K562 (cell line): ENCODE measurements around the gene PCDH9. TPM values are rescaled to one million over a fixed set of nuclear protein-coding genes. Genes with fewer than 3 reads are reported as not detected.

Experiments
- ATAC-seq: fragments of 200-7000 bp; cut with Tn5 transposase; 3 replicates; pipeline ENCODE4 v1.9.1; 2020; ENCODE audit warnings: moderate library complexity
- BruUV-seq: library from RNA; stranded (reverse); fragments of 400-500 nt; replicated peaks from 2 replicates; lab custom pipeline; 2021; lab: Mats Ljungman, UMichigan
- CTCF ChIA-PET: fragments of 300-600 bp; formaldehyde crosslinking; extraction: SDS; loops from one replicate; lab custom pipeline; 2021; ENCODE audit warnings: low intra/inter-chr PET ratio; lab: Yijun Ruan, JAX
- POLR2A ChIA-PET: fragments of 300-600, 350-650 bp; sonication (Branson Sonifier 250); formaldehyde crosslinking; extraction: SDS; loops from one replicate; lab custom pipeline; 2021; ENCODE audit warnings: antibody characterized with exemption, inconsistent platforms; lab: Yijun Ruan, JAX
- DNase-seq, 4 experiments: peaks; one replicate each; pipeline versions ENCODE4 v3.0.0 to v3.0.0-alpha.2; 2011 to 2018; ENCODE audit warnings: low spot score in 3 of 4, mixed read lengths in 3 of 4; ENCODE audit errors: extremely low read depth in 1 of 4
- FAIRE-seq: peaks from 2 replicates; lab custom pipeline; 2011; peaks lifted over from hg19 to GRCh38; lab: Jason Lieb, UNC
- H2AFZ ChIP-seq: 2 replicates; pipeline ENCODE4 v1.6.0; 2011; ENCODE audit warnings: low read depth, low read length, control low read depth, inconsistent platforms
- H3K27ac ChIP-seq: fragments of 200-600 bp; 3 replicates; pipeline ENCODE4 v1.8.0; 2011; ENCODE audit warnings: low read depth, mild to moderate bottlenecking, control low read depth, inconsistent platforms, low read length, moderate library complexity, mixed read lengths; ENCODE audit errors: extremely low read depth
- H3K27me3 ChIP-seq, 2 experiments: fragments of 300-600 bp in 1 of 2; 2 replicates in 1 of 2; 3 replicates in 1 of 2; pipeline versions ENCODE4 v1.6.0 to v1.8.0; 2011; ENCODE audit warnings: inconsistent platforms in 2 of 2, low read length in 2 of 2, mild to moderate bottlenecking in 1 of 2, mixed read lengths in 1 of 2, moderate library complexity in 1 of 2; ENCODE audit not compliant: control insufficient read depth in 2 of 2, insufficient read depth in 2 of 2
- H3K36me3 ChIP-seq: fragments of 300-600 bp; 3 replicates; pipeline ENCODE4 v1.8.0; 2011; ENCODE audit warnings: mild to moderate bottlenecking, low read length, inconsistent platforms; ENCODE audit not compliant: control insufficient read depth, insufficient read depth
- H3K4me1 ChIP-seq, 2 experiments: fragments of 200-600 bp in 1 of 2; replicated peaks in 1 of 2; 2 replicates in 1 of 2; 3 replicates in 1 of 2; pipeline versions ENCODE4 v1.5.1 to v1.8.0; 2011; ENCODE audit warnings: inconsistent platforms in 2 of 2, low read length in 2 of 2, mild to moderate bottlenecking in 1 of 2, mixed read lengths in 1 of 2, moderate library complexity in 1 of 2; ENCODE audit not compliant: control insufficient read depth in 2 of 2, insufficient read depth in 2 of 2
- H3K4me2 ChIP-seq: 2 replicates; pipeline ENCODE4 v1.6.1; 2011; ENCODE audit warnings: low read length, control low read depth, inconsistent platforms, mixed read lengths; ENCODE audit not compliant: insufficient read depth
- H3K4me3 ChIP-seq: fragments of 200-600 bp; sonication (generic), shearing (Covaris generic); 2 replicates; pipeline ENCODE4 v1.5.1; 2016; ENCODE audit warnings: control low read depth, inconsistent platforms
- H3K79me2 ChIP-seq: fragments of 200-600 bp; 3 replicates; pipeline ENCODE4 v1.8.0; 2011; ENCODE audit warnings: low read length, inconsistent platforms; ENCODE audit not compliant: control insufficient read depth, insufficient read depth
- H3K9ac ChIP-seq, 2 experiments: 2 replicates each; pipeline versions ENCODE4 v1.6.0 to v1.6.1; 2011; ENCODE audit warnings: low read depth in 2 of 2, low read length in 2 of 2, control low read depth in 1 of 2, inconsistent platforms in 1 of 2, mild to moderate bottlenecking in 1 of 2, mixed read lengths in 1 of 2; ENCODE audit not compliant: insufficient read depth in 1 of 2
- H3K9me1 ChIP-seq: one replicate; pipeline ENCODE4 v1.6.0; 2011; ENCODE audit warnings: inconsistent platforms, mild to moderate bottlenecking, low read length, moderate library complexity; ENCODE audit not compliant: control insufficient read depth, insufficient read depth
- H3K9me3 ChIP-seq: replicated peaks from 2 replicates; pipeline ENCODE4 v1.5.1; 2011; ENCODE audit warnings: low read depth, low read length, inconsistent platforms; ENCODE audit not compliant: control insufficient read depth, insufficient read depth
- H4K20me1 ChIP-seq: replicated peaks from 2 replicates; pipeline ENCODE4 v1.6.1; 2011; ENCODE audit warnings: low read length, inconsistent platforms, mixed read lengths; ENCODE audit not compliant: control insufficient read depth, insufficient read depth
- ATF7 ChIP-seq: fragments of 450-650 bp; IDR thresholded peaks from 2 replicates; pipeline ENCODE4 v1.7.1; 2014; ENCODE audit warnings: mild to moderate bottlenecking, moderate library complexity
- FOXP1 ChIP-seq: sonication (generic); formaldehyde crosslinking; IDR thresholded peaks from 2 replicates; pipeline ENCODE4 v1.8.0; 2022; ENCODE audit warnings: mild to moderate bottlenecking, missing genetic modification reagents
- GATAD2A ChIP-seq: fragments of 450-650 bp; IDR thresholded peaks from 2 replicates; pipeline ENCODE4 v1.6.1; 2017
- HCFC1 ChIP-seq: IDR thresholded peaks from 2 replicates; pipeline ENCODE4 v1.6.1; 2012; ENCODE audit warnings: low read depth, low read length, improper control_type of control experiment
- SAP30 ChIP-seq: fragments of 200-600 bp; sonication (generic); IDR thresholded peaks from 2 replicates; pipeline ENCODE4 v1.6.1; 2012; ENCODE audit warnings: borderline replicate concordance, low read depth, mild to moderate bottlenecking, moderate library complexity, low read length, control low read depth, inconsistent platforms; ENCODE audit not compliant: insufficient read depth, poor library complexity, severe bottlenecking
- SMAD2 ChIP-seq: fragments of 150-350 bp; IDR thresholded peaks from 2 replicates; pipeline ENCODE4 v1.6.1; 2014; ENCODE audit warnings: low read depth, mild to moderate bottlenecking, low read length
- SMARCA4 ChIP-seq: fragments of 450-650 bp; IDR thresholded peaks from 2 replicates; pipeline ENCODE4 v1.6.1; 2016
- STAT5A ChIP-seq: IDR thresholded peaks from 2 replicates; pipeline ENCODE4 v1.6.1; 2012; ENCODE audit warnings: low read length, inconsistent platforms, borderline replicate concordance
- TARDBP ChIP-seq: fragments of 450-650 bp; IDR thresholded peaks from 2 replicates; pipeline ENCODE4 v1.6.1; 2016
- in situ Hi-C: fragments of 300-500 bp; cut with MboI; formaldehyde crosslinking; loops from 4 replicates; pipeline ENCODE4 v1.15.0; 2018; ENCODE audit warnings: inconsistent platforms, mixed read lengths
- intact Hi-C: fragments of 100-400 bp; cut with micrococcal nuclease; formaldehyde crosslinking; loops from 2 replicates; pipeline ENCODE4 v1.14.2; 2022
- polyA plus RNA-seq, 8 experiments: library from polyadenylated mRNA; depleted of rRNA in 4 of 8; stranded (reverse) in 5 of 8; unstranded in 3 of 8; fragments of >200 nt; fragmentation: Nextera tagmentation in 2 of 8; fragmentation: Illumina TruSeq in 1 of 8; extraction: Ambion mirVana in 2 of 8; extraction: Trizol in 1 of 8; gene quantifications; 2 replicates each; pipeline versions ENCODE4 v1.2.1 to v1.2.3, GENCODE V29; 2011 to 2014; ENCODE audit warnings: inconsistent platforms in 1 of 8, missing spikeins in 1 of 8
- total RNA-seq, 7 experiments: library from RNA; depleted of rRNA in 6 of 7; stranded (reverse); fragments of >200 nt in 6 of 7; fragmentation: Illumina TruSeq in 2 of 7; extraction: Trizol in 2 of 7; gene quantifications; 2 replicates each; pipeline versions ENCODE4 v1.2.1 to v1.2.3, GENCODE V29; 2011 to 2021; ENCODE audit warnings: low replicate concordance in 1 of 7
- TF ChIP-seq, protein P1 (sequence below): fragments of 450-650 bp; formaldehyde crosslinking; IDR thresholded peaks from 2 replicates; pipeline ENCODE4 v1.4.0; 2020; ENCODE audit warnings: mild to moderate bottlenecking, moderate library complexity
- TF ChIP-seq, protein P2 (sequence below): sonication (generic); formaldehyde crosslinking; IDR thresholded peaks from 2 replicates; pipeline ENCODE4 v1.8.0; 2023; ENCODE audit warnings: mild to moderate bottlenecking, missing genetic modification reagents
- TF ChIP-seq, protein P3 (sequence below): fragments of 250-450 bp; sonication (Bioruptor Pico); IDR thresholded peaks from 2 replicates; pipeline ENCODE4 v1.5.0; 2021

Gene PCDH9
- total and polyA plus RNA-seq, 9 of the 15 experiments (the other 6 are each of a cell fraction or from before 2014, with no cell fraction given), result 1.1 to 6.7 (median 4.9) TPM

- in situ Hi-C loops, result no loop called here
- POLR2A ChIA-PET, result no interaction called here
- Histone ChIP-seq H3K36me3 (no peaks in the 10 kb centered on the region), H3K27me3 (no peaks in the 10 kb centered on the region), H3K4me2 (no peak overlapping the region), H3K4me1 (no peaks in the 10 kb centered on the region), H4K20me1 (no peaks in the 10 kb centered on the region)
- no peak for FAIRE-seq
- no peak for TF ChIP-seq SAP30
- TF ChIP-seq, protein P1, sequence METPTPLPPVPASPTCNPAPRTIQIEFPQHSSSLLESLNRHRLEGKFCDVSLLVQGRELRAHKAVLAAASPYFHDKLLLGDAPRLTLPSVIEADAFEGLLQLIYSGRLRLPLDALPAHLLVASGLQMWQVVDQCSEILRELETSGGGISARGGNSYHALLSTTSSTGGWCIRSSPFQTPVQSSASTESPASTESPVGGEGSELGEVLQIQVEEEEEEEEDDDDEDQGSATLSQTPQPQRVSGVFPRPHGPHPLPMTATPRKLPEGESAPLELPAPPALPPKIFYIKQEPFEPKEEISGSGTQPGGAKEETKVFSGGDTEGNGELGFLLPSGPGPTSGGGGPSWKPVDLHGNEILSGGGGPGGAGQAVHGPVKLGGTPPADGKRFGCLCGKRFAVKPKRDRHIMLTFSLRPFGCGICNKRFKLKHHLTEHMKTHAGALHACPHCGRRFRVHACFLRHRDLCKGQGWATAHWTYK (CRISPR knock-in tag), result no peak
- TF ChIP-seq, protein P2, sequence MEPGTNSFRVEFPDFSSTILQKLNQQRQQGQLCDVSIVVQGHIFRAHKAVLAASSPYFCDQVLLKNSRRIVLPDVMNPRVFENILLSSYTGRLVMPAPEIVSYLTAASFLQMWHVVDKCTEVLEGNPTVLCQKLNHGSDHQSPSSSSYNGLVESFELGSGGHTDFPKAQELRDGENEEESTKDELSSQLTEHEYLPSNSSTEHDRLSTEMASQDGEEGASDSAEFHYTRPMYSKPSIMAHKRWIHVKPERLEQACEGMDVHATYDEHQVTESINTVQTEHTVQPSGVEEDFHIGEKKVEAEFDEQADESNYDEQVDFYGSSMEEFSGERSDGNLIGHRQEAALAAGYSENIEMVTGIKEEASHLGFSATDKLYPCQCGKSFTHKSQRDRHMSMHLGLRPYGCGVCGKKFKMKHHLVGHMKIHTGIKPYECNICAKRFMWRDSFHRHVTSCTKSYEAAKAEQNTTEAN (CRISPR knock-in tag), result no peak
- TF ChIP-seq, protein P3, sequence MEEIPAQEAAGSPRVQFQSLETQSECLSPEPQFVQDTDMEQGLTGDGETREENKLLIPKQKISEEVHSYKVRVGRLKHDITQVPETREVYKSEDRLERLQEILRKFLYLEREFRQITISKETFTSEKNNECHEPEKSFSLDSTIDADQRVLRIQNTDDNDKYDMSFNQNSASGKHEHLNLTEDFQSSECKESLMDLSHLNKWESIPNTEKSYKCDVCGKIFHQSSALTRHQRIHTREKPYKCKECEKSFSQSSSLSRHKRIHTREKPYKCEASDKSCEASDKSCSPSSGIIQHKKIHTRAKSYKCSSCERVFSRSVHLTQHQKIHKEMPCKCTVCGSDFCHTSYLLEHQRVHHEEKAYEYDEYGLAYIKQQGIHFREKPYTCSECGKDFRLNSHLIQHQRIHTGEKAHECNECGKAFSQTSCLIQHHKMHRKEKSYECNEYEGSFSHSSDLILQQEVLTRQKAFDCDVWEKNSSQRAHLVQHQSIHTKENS, result no peak
- TF ChIP-seq SMAD2, result no peak
- no peak for TF ChIP-seq TARDBP
- no peak for TF ChIP-seq STAT5A
- TF ChIP-seq HCFC1, result no peak
- no peak for TF ChIP-seq GATAD2A
- no peak for TF ChIP-seq SMARCA4
- no peak for TF ChIP-seq FOXP1 (CRISPR knock-in tag)
- no peak for TF ChIP-seq ATF7
- TF ChIP-seq, all 486 proteins: peak for 0
- CTCF ChIA-PET, result no interaction called here
- BruUV-seq, result no TSS peak
- H3K9ac ChIP-seq, result no peak overlapping the region
- no peak overlapping the region for H3K4me3 ChIP-seq
- intact Hi-C loops, result no loop called here
- H3K79me2 ChIP-seq, result no peaks in the 10 kb centered on the region
- H2AFZ ChIP-seq, result no peak overlapping the region
- no peaks in the 10 kb centered on the region for H3K9me1 ChIP-seq
- H3K27ac ChIP-seq, result no peak overlapping the region
- no peaks in the 10 kb centered on the region for H3K9me3 ChIP-seq
- DNase-seq, result no peak
- no peak for ATAC-seq
These were observed 245.9 kb downstream of the PCDH9 start for GRCh38 chr13:66984241-66984640.
